ENCODE results near the gene ZNF804B. TPM values are rescaled to one million over a fixed set of nuclear protein-coding genes. Genes with fewer than 3 reads are reported as not detected.
A peak's percentile ranks its signal among the peaks of the same experiment; 100 is the strongest.

ZNF804B gene
- polyA plus RNA-seq (2013, experiment 1 of 2; ENCODE audit: insufficient read length) = not detected
- not detected for polyA plus RNA-seq (2013, experiment 2 of 2; ENCODE audit: insufficient read length)

DNA sequence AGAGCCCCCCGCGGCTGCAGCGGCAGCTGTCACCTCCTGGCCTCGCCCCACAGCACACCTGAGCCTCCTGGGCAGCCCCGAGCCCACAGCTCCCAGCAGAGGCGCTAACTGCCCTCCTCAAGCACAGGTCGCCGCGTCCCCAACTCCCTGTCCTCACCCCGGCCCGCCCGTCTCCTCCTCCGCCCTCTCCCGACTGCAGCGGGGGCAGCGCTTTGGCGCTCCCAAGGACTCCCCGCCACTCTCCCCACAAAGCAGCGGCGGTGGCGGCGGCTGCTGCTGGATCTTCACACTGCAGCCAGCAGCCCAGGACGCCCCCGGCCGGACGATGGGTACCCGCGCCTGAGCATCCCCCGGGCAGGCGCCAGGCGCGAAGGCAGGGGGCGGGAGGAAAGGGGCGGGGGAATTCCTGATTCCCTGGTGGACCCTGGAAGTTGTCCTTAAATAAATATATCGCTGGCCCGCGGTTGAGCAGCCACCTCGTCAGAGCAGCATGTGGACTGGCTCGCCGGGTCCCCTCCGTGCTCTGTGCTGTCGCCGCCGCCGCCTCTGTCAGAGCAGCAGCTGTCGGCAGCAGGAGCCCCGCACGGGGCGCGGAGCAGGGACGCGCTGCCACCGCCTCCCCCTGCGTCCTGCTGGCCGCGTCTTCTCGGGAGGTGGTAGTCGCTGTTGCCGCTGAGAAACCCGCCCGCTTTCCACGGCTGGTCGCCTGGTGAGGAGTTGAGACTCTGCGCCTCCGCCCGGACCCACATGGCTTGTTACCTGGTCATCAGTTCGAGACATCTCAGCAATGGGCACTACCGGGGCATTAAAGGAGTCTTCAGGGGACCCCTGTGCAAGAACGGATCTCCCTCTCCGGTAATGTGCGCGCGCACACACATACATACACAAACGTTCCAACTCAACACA is at the start of gene ZNF804B:
TSS of gene ZNF804B (plus strand) at position 471 of the 906 bp plus-strand sequence. CDS start at position 748, 277 bp downstream.
- peak; percentile 6 for DNase-seq

DNA sequence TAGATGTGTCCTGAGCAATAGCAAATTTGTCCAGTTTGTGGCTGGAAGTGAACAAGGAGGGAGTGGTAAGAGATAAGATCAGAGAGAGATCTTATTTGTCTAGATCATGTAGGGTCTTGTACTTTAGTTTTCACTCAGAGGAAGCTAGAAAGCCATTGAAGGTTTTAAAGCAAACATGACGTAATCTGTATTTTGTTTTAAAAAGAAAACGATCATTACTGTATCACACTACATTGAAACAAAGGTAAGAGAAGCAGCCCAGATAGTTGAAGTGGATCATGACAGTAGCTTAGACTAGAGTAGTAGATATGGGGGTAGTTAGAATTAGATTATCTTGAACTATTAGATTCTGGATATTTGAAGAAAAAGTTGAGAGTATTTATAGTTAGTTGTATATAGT is 23.6 kb upstream of the ZNF804B start:
- no peak for DNase-seq

DNA sequence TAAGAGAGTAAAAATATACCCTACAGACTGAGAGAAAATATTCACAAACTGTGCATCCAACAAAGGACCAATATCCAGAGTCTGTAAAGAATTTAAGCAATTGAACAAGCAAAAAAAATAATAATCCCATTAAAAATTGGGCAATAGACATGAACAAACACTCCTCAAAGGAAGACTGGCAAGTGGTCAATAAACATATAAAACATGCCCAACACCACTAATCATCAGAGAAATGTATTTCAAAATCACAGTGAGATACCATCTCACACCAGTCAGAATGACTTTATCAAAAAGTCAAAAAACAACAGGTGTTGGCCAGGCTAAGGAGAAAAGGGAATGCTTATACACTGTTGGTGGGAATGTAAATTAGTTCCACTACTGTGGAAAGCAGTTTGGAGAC is 21.9 kb upstream of the ZNF804B start:
- DNase-seq = no peak

DNA sequence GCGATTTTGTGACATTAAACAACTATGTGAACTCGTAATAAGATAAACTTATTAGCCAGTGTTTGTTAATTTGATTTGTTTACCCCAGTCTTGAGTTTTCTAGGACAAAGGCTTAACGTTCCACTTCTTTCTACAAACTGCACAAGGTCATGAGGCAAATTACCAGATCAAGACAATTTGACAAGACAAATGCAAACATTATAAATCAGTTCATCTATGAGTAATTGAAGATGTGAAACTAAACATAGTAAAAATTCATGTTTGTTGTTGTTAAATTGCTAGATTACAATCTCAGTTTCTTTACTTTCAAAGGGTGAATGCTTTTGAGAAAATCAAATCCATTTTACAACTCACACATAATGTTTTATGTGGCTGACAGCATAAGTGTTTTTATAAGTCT is 13.4 kb upstream of the ZNF804B start:
- DNase-seq = no peak

DNA sequence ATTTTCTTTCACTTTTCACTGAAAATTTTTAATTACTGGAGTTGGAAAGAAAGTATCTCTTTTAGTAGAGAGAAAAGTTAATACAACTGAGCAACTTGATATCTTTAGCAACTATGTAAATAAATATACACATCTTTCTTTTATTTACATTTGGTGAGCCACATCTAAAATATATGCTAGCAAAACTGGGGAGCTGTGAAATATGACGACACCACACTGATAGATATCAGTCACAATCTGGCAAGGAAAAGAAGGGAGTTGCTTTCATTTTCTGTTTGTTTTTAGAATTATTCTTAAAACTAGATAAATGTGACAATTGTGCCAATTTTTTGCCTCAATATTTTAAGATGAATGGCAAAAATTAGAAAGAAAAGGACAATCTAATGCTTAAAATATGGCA is 2.7 kb upstream of the ZNF804B start:
- no peak for DNase-seq

DNA sequence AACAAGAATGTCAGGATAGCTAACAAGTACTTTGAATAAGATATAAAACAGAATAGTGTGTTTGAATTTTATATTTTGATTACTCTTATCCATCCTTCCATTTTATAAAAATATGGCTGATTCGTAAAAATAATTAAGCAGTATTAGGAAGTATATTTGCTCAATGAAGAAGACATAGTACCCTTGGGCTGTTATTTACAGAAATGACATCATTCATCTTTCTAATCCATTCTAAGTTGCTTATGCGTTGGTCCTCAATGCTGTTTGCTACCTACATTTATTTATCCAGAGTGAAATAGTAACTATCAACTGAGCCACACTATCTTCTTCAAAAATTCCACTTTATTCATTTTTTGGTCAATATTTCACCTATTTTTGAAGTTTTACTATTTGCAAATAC is 2.1 kb upstream of the ZNF804B start:
- no peak for DNase-seq

DNA sequence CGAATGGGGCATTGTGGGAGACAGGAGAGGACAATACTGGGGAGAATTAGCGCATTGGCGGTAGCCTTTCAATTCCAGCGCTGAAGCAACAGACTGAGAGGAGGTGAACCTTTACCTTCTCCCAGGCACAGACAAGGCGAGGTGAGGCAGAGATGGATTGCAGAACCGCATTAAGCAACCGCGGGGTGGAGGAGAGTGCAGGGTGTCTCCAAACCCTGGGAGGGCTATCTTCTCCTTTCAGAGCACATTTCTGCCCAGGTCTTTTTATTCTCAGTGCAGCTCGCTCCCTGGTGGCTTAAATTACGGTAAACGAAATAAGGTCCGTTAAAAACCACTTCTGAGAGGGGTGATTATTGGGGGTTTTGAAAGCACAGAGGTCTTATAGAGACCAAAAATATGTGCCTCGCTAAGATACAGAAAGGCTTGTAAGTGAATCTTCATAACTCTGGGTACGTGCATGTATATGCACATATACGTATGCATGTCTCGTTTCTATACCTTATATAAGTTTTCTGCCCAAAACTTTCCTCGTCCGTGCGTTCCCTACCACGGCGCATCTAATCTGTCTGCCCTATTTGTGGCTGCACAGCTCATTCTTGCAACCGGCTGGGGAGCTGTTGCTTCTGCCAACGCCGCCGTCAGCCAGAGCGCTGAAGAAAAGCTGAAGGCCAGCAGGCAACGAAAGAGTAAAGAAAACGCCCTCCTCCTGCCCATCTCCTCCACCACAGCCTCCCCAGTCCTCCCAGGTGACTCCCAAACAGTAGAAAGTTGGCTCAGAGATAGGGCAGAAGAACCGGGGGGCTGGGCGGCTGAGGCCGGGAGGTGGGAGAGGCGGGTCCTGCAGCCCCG is 895 bp upstream of the ZNF804B start:
- peak; percentile 36 for DNase-seq

DNA sequence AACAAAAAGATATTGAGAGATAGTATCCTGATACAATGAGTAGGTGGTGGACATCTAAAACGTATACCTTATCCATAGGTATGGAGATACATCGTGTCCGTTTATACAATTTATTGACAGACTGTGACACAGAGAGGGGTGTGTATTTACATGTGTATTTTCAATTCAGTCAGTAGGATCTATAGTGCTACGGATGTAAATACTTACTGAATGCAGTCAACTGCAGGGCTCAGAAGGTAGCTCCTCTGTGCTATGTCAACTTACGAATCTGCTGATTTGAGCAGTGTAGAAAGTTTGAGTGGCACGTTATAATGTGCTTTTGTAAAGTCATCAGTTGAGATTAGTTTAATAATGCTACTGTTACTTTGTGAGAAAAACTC is 626 bp downstream of the ZNF804B start:
- no peak for DNase-seq

DNA sequence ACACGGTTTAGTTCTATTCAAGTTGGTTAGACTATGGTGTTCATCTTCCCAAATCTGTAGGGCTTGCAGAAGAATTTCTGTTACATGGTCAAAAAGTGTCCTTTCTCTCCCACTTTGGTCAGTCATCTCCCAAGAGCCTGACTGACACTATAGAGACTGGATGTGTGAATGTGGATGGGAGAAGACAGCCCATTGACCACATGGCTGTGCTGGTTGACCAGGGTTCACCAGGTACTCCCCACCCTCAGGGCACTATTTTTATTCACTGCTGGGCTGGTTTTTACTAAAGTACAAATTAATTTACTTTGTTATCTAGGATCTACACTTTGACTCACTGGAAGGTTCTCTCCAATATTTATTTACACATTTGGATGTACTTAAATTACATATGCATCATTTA is 2.3 kb downstream of the ZNF804B start:
- no peak for DNase-seq

DNA sequence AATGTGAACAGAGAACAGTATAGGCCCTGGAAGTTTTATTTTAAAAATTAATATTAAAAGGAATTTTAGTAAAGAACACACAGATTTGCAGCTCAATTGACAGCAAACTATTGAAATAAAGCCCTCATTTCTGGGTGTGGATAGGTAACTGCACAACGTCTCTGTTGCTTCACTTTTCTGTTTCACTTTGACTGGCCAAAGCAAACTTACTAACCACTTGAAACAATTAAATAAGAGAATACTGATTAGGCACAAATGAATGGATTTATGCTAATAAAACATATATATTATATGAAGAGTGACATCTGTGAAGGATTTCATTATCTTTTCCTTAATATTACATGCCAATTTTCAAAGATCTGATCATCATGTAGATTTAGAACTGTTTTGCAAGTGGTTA is 11.9 kb downstream of the ZNF804B start:
- no peak for DNase-seq

DNA sequence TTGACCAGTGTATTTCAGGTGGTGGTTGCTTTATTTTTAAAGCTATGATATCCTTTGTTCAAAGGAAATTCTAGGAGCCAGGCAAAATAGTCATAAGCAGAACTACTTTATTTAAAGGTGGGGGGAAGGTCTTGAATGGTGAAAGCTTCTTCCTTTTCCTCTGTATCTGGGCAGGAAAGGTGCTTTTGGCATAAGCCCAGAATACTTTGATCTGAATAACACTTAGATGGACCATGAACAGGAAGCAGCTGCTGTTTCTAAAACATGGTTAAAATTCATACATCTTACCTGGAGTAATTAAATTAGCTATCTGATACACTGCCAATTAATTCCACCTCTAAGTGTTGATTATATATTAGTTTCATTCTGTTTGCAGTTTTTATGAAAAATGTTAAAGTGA is 13.3 kb downstream of the ZNF804B start:
- no peak for DNase-seq

DNA sequence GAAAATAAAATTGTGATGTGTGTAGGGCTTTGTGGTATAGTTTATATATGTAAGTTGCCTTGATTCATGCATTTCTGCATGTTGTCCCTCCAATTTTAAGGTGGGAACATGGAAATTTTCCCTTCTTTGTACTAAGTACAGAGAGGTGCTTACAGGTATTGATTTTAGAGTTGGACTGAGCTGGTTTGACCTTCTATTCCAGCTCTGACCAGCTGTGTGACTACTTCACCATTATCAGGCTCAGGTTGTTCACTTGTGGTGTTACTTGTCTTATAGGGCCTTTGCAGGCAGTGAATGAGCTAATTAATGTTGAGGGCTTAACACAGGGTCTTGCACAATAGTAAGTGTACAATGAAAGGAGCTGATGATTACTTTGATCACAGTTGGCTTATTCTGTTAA is 16.3 kb downstream of the ZNF804B start:
- DNase-seq = no peak

DNA sequence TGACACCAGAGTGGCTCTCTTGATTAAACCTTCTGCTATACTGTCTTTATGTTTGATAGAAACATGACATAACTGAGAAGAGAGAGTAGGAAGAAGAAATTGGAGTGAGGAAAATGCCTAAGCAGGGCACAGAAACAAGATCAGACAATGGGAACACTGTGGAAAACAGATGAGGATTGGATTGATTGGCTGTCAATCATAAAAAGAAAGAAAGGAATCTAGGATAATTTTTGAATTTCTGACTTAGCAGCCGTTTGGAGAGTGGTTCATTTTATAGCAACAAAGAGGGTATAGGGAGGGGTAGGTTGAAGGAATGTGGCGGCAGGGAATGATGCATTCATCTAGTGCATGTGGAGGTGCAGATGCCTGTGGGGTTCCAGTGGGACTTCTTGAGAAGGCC is 28.3 kb downstream of the ZNF804B start:
- DNase-seq = no peak

DNA sequence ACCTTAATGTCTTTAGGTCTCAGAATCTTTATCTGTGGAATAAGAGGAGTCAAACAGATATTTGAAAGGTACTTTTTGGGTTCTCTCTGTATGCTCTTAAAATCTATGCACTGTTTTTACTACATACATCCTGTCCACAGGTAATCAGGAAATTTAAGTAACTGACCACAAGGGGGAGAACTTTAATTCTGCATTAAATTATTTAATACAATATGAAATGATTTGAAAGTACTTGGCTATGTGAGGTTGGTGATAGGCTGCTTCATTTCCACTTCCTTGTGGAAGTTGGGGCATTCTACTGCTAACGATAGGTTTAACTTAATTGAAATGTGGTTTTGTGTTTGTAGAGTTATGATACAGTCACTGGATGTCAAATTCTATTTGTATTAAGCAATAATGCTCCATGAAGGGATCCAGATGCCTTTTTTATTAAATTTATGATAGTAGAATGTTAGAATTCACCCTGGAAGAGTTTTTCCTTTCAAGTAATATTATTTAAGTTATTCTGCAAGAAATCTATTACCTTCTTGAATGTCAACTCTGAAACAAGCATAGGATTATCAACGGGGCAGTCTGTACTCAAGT is 30.1 kb downstream of the ZNF804B start:
- DNase-seq = peak; percentile 30

DNA sequence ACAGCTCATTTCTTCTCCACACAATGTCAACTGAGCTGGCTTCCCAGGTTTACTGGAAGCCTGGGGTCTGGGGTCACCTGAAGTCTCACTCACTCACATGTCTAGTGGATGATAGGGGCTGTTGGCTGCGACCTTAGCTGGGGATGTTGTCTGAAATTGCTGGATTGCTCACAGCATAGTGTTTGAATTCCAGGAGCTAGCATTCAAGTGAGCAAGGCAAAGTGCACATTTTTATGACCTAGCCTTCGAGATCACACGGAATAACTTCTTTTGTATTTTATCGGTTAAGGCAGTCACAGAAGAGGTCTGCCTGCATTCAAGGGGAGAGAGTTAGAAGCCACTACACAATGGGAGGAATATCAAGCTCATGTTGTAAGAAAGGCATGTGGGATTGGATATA is 32.4 kb downstream of the ZNF804B start:
- no peak for DNase-seq

DNA sequence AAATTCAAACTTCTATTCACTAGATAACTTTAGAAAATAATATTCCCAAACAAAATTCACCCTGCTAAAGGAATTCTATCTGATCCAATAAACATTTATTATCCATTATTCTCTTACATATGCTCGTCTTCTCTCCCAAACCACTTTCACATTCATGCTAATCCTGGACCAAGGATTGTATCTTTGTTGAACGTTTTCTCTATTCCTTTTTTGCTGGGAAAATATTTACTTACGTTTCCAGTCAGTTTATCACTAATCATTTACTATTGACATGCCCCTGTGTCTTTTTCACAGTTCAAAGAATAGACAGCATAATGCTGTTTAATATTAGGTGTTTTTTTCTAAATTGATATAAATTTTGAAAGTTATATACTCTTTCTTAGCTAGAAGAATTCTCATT is 32.9 kb downstream of the ZNF804B start:
- no peak for DNase-seq

DNA sequence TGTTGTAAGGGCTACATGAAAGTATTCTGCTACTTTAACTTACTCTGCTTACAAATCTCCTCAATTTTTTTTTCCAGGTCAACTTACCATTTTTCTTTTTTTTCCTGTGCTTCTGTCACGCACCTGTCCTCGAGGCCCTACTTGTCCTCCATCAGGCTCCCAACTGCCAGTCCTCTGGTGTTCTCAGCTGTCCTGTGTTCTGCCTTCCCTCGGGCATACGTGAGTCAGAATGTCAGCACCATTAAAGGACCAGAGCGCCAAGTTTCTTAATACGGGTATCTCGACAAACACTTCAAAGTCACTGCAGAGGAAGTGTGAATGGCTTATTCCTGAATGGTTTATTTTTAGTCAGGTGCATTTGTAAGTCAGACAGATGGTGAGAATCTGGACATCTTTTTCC is 36.1 kb downstream of the ZNF804B start, which contains the start of gene TEX47:
TSS of gene TEX47 (minus strand) at position 185 of the 400 bp plus-strand sequence. CDS start 795 bp downstream, outside the sequence.
- DNase-seq = no peak

DNA sequence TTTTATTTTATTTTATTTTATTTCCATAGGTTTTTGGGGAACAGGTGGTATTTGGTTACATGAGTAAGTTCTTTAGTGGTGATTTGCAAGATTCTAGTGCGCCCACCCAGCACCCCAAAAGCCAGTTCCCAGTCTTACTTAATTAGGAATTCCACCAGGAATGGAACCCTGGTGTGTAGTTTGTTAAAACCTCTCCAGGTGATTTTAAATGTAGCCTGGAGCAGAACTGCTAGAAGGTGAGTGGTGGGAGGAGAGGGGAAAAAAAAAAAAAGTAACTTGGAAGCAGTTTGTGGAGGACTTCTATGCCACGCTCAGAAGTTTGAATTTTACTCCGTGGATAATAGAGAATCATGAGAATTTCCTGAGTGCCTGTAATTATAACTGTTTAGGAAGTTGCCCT is 41.5 kb downstream of the ZNF804B start:
- DNase-seq = no peak

DNA sequence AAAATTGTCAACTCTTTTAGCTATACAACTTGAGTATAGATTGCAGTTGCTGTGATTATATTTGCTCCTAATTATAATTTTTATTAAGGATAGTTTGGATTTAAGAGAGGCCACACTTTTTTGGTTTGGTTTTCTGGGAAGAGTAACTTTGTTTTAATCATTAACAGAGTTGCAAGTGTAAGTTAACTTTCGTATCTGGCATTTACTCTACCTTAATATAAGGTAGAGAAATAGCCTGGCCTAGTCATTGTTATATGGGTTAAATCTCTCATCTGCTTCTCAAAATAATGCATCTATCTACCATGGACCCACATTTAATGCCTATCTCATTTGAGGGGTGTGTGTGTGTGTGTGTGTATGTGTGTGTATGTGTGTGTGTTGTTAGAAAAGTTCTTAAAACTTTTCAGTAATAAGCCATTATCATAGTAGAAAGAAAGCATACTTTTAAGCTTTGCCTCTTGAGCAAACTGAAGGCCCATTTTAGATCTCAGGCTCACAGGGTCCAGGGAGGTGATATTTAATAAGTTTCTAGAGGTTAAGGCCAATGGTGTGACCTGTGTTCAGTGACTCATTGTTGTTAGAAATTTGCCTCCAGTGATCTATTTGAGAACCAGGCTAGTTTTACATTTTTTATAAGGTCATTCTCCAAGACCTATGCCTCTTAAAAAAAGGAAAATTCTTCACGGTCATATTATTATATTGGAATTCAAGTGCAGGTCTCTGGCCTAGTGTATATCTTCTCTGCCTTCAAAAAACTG is 47.0 kb downstream of the ZNF804B start:
- no peak for DNase-seq

DNA sequence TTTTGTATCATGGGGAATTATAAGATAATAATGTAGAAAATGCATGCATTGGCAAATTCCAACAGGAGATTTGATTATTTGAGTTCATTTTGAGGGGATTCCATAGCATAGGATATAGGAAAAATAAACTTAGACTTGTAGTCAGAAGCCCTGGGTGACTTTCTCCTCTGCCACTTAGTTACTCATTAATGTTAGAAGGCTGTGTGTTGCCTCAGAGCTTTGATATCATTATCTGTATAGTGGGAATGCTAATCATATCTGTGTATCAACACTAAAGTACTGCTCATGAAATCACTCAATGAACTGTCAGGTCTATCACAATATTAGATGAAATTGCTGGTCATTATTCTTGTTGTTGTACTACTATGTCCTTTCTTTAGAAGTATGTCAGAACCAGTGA is 59.1 kb downstream of the ZNF804B start:
- no peak for DNase-seq

DNA sequence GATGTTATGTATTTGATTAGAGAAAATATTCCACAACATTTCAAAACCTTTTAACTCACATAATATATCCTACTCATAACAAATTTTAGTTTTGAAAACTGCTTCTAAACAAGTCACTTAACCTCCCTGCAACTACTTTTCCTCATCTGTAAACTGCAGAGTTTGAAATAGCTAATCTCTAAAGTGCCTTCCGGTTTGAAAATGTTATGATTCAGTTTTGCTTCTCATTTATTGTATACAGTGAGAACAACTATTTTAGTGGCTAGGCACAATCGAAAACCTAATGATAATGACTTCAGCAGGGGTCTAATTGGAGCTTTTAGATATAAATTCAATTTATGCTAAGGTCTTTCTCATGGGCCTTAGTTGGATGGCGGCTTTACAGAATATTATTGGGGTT is 66.7 kb downstream of the ZNF804B start:
- DNase-seq = no peak

DNA sequence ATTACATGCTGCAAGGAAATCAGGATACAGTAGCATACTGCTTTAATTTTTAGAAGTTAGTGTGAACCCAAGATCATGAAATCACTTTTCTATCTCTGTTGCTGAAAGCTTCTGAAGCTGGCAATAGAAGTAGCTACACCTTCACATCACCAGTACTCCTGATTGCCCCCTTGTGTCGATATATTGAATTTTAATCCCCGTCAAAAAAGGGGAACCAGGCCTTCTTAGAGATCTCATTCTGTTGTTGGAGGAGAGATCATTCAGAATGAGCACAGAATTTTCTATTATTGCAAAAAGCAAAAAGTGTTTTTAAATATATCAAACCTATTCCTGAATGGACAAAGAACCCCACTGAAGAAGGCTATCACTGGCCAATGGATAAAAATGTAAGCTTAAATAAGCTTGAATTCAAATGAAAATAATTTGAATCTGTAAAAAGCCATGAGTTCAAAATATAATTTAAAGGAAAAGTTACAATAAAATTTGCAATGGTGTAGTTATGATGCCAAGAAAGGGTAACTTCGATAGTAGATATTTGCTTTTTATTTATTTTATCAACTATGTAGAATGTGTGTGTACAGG is 75.7 kb downstream of the ZNF804B start:
- peak; percentile 27 for DNase-seq

All from fibroblast of skin of scalp (primary cell).